HepG2 (cell line): ENCODE measurements around the gene BSG. TPM values are rescaled to one million over a fixed set of nuclear protein-coding genes. Genes with fewer than 3 reads are reported as not detected.
A peak's percentile ranks its signal among the peaks of the same experiment; 100 is the strongest.

Experiments
- CENPT ChIP-seq: sonication (generic); formaldehyde crosslinking; IDR thresholded peaks from 2 replicates; pipeline ENCODE4 v1.8.0; 2022; ENCODE audit warnings: low read depth, mild to moderate bottlenecking, moderate library complexity, missing genetic modification reagents
- GFI1 ChIP-seq: sonication (generic); formaldehyde crosslinking; IDR thresholded peaks from 2 replicates; pipeline ENCODE4 v1.5.0; 2020; ENCODE audit warnings: missing genetic modification reagents, mild to moderate bottlenecking, borderline replicate concordance
- MEIS2 ChIP-seq: sonication (generic); formaldehyde crosslinking; IDR thresholded peaks from 2 replicates; pipeline ENCODE4 v1.9.0; 2021; ENCODE audit warnings: mild to moderate bottlenecking, missing genetic modification reagents
- MYC ChIP-seq: sonication (generic); formaldehyde crosslinking; IDR thresholded peaks from 2 replicates; pipeline ENCODE4 v1.9.0; 2021; ENCODE audit warnings: missing genetic modification reagents, borderline replicate concordance
- PRPF4 ChIP-seq: fragments of 200-400 bp; formaldehyde crosslinking; IDR thresholded peaks from 2 replicates; pipeline ENCODE4 v1.6.1; 2016; ENCODE audit warnings: low read length, low read depth; ENCODE audit not compliant: poor library complexity, severe bottlenecking
- RARA ChIP-seq: IDR thresholded peaks from 2 replicates; pipeline ENCODE4 v1.6.1; 2016; ENCODE audit warnings: missing genetic modification reagents, missing compliant biosample characterization
- RFX5 ChIP-seq: IDR thresholded peaks from 2 replicates; pipeline ENCODE4 v1.6.1; 2011; ENCODE audit warnings: low read depth, low read length, improper control_type of control experiment
- SP5 ChIP-seq: IDR thresholded peaks from 2 replicates; pipeline ENCODE4 v1.6.1; 2016; ENCODE audit warnings: low read depth, borderline replicate concordance
- SRSF9 ChIP-seq: fragments of 200-400 bp; formaldehyde crosslinking; IDR thresholded peaks from 2 replicates; pipeline ENCODE4 v1.6.1; 2018; ENCODE audit warnings: borderline replicate concordance, mild to moderate bottlenecking, low read depth, low read length; ENCODE audit not compliant: insufficient read depth, poor library complexity, severe bottlenecking
- ZMAT3 ChIP-seq: sonication (generic); formaldehyde crosslinking; conservative IDR thresholded peaks from 2 replicates; pipeline ENCODE4 v1.7.0; 2021; ENCODE audit warnings: missing genetic modification reagents
- ZNF160 ChIP-seq: sonication (generic); formaldehyde crosslinking; IDR thresholded peaks from 2 replicates; pipeline ENCODE4 v1.8.0; 2022; ENCODE audit warnings: mild to moderate bottlenecking, inconsistent platforms, missing genetic modification reagents
- ZNF17 ChIP-seq: sonication (generic); formaldehyde crosslinking; IDR thresholded peaks from 2 replicates; pipeline ENCODE4 v1.5.0; 2020; ENCODE audit warnings: mild to moderate bottlenecking, missing genetic modification reagents
- ZNF83 ChIP-seq: sonication (generic); formaldehyde crosslinking; IDR thresholded peaks from 2 replicates; pipeline ENCODE4 v1.4.0; 2020; ENCODE audit warnings: missing genetic modification reagents, mild to moderate bottlenecking, borderline replicate concordance
- ZNF841 ChIP-seq: sonication (generic); formaldehyde crosslinking; IDR thresholded peaks from 2 replicates; pipeline ENCODE4 v1.8.1; 2023; ENCODE audit warnings: missing genetic modification reagents, borderline replicate concordance
- polyA plus RNA-seq, 8 experiments: library from polyadenylated mRNA; depleted of rRNA in 3 of 8; stranded (reverse) in 7 of 8; unstranded in 1 of 8; fragments of >200 nt; fragmentation: Illumina TruSeq in 4 of 8; extraction: Trizol in 4 of 8; gene quantifications; 2 replicates each; pipeline versions ENCODE4 v1.2.1 to v1.2.3, GENCODE V29; 2011 to 2016; ENCODE audit warnings: low read depth in 4 of 8, missing spikeins in 1 of 8, mixed read lengths in 1 of 8; ENCODE audit not compliant: insufficient read depth in 1 of 8
- total RNA-seq, 5 experiments: library from RNA; depleted of rRNA; stranded (reverse); fragments of >200 nt; fragmentation: Illumina TruSeq; extraction: Trizol; gene quantifications; 2 replicates each; pipeline ENCODE4 v1.2.3, GENCODE V29; 2016; ENCODE audit warnings: low read depth in 1 of 5
- TF ChIP-seq, protein P1 (sequence below): sonication (generic); formaldehyde crosslinking; IDR thresholded peaks from 2 replicates; pipeline ENCODE4 v1.8.0; 2022; ENCODE audit warnings: mild to moderate bottlenecking, missing genetic modification reagents, borderline replicate concordance
- TF ChIP-seq, protein P2 (sequence below): sonication (generic); formaldehyde crosslinking; IDR thresholded peaks from 2 replicates; pipeline ENCODE4 v1.8.1; 2022; ENCODE audit warnings: mild to moderate bottlenecking, missing genetic modification reagents
- TF ChIP-seq, protein P3 (sequence below): sonication (generic); formaldehyde crosslinking; conservative IDR thresholded peaks from 2 replicates; pipeline ENCODE4 v1.8.0; 2022; ENCODE audit warnings: missing genetic modification reagents
- TF ChIP-seq, protein P4 (sequence below): sonication (generic); formaldehyde crosslinking; conservative IDR thresholded peaks from 2 replicates; pipeline ENCODE4 v1.8.1; 2023; ENCODE audit warnings: missing genetic modification reagents
- TF ChIP-seq, protein P5 (sequence below): sonication (generic); formaldehyde crosslinking; conservative IDR thresholded peaks from 2 replicates; pipeline ENCODE4 v1.8.0; 2022; ENCODE audit warnings: mild to moderate bottlenecking, moderate library complexity, missing genetic modification reagents

The BSG gene
- total and polyA plus RNA-seq, 2 of the 13 experiments (the other 11 are each of a cell fraction or from before 2014, with no cell fraction given): 309 to 754 TPM

DNA sequence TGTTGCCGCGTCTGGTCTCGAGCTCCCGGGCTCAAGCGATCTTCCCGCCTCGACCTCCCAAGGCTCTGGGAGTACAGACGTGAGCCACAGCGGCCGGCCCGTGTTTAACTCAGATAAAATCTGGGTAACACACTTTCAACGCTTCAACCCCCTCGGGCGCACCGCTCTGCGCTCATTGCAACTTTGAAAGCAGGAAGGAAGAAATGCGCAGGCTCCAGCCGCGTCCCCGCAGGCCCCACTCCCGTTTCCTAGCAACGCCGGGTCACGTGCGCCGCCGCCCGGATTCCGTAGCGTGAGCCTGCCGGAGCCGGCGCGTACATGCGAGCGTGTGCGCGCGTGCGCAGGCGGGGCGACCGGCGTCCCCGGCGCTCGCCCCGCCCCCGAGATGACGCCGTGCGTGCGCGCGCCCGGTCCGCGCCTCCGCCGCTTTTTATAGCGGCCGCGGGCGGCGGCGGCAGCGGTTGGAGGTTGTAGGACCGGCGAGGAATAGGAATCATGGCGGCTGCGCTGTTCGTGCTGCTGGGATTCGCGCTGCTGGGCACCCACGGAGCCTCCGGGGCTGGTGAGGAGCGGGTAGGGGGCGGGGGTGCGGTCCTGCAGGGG, at the start of gene BSG (continued):
- TF ChIP-seq MYC (CRISPR knock-in tag) (peak; percentile 22; the same call in 1 of the 2 replicates), ZMAT3 (CRISPR knock-in tag) (no peak), ZNF83 (no peak), SP5 (CRISPR knock-in tag) (0 out of 2 replicates have a peak, but pooled peaks have one; percentile 4), CENPT (CRISPR knock-in tag) (no peak), PRPF4 (no peak), SRSF9 (no peak), ZNF160 (CRISPR knock-in tag) (no peak; the same call in 1 of the 2 replicates), MEIS2 (CRISPR knock-in tag) (peak; percentile 55), ZNF841 (peak; percentile 48; the same call in 1 of the 2 replicates), GFI1 (no peak), ZNF17 (CRISPR knock-in tag) (no peak), RARA (CRISPR knock-in tag) (no peak), RFX5 (no peak)
- TF ChIP-seq, protein P1, sequence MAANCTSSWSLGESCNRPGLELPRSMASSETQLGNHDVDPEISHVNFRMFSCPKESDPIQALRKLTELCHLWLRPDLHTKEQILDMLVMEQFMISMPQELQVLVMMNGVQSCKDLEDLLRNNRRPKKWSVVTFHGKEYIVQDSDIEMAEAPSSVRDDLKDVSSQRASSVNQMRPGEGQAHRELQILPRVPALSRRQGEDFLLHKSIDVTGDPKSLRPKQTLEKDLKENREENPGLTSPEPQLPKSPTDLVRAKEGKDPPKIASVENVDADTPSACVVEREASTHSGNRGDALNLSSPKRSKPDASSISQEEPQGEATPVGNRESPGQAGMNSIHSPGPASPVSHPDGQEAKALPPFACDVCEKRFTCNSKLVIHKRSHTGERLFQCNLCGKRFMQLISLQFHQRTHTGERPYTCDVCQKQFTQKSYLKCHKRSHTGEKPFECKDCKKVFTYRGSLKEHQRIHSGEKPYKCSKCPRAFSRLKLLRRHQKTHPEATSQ (CRISPR knock-in tag): no peak
- TF ChIP-seq, protein P2, sequence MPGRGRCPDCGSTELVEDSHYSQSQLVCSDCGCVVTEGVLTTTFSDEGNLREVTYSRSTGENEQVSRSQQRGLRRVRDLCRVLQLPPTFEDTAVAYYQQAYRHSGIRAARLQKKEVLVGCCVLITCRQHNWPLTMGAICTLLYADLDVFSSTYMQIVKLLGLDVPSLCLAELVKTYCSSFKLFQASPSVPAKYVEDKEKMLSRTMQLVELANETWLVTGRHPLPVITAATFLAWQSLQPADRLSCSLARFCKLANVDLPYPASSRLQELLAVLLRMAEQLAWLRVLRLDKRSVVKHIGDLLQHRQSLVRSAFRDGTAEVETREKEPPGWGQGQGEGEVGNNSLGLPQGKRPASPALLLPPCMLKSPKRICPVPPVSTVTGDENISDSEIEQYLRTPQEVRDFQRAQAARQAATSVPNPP: no peak
- TF ChIP-seq, protein P3, sequence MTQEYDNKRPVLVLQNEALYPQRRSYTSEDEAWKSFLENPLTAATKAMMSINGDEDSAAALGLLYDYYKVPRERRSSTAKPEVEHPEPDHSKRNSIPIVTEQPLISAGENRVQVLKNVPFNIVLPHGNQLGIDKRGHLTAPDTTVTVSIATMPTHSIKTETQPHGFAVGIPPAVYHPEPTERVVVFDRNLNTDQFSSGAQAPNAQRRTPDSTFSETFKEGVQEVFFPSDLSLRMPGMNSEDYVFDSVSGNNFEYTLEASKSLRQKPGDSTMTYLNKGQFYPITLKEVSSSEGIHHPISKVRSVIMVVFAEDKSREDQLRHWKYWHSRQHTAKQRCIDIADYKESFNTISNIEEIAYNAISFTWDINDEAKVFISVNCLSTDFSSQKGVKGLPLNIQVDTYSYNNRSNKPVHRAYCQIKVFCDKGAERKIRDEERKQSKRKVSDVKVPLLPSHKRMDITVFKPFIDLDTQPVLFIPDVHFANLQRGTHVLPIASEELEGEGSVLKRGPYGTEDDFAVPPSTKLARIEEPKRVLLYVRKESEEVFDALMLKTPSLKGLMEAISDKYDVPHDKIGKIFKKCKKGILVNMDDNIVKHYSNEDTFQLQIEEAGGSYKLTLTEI: no peak
- TF ChIP-seq, protein P4, sequence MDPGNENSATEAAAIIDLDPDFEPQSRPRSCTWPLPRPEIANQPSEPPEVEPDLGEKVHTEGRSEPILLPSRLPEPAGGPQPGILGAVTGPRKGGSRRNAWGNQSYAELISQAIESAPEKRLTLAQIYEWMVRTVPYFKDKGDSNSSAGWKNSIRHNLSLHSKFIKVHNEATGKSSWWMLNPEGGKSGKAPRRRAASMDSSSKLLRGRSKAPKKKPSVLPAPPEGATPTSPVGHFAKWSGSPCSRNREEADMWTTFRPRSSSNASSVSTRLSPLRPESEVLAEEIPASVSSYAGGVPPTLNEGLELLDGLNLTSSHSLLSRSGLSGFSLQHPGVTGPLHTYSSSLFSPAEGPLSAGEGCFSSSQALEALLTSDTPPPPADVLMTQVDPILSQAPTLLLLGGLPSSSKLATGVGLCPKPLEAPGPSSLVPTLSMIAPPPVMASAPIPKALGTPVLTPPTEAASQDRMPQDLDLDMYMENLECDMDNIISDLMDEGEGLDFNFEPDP (CRISPR knock-in tag): no peak
- TF ChIP-seq, protein P5, sequence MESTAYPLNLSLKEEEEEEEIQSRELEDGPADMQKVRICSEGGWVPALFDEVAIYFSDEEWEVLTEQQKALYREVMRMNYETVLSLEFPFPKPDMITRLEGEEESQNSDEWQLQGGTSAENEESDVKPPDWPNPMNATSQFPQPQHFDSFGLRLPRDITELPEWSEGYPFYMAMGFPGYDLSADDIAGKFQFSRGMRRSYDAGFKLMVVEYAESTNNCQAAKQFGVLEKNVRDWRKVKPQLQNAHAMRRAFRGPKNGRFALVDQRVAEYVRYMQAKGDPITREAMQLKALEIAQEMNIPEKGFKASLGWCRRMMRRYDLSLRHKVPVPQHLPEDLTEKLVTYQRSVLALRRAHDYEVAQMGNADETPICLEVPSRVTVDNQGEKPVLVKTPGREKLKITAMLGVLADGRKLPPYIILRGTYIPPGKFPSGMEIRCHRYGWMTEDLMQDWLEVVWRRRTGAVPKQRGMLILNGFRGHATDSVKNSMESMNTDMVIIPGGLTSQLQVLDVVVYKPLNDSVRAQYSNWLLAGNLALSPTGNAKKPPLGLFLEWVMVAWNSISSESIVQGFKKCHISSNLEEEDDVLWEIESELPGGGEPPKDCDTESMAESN (CRISPR knock-in tag): peak; percentile 16; the same call in 1 of the 2 replicates
